Thyroid gland (tissue), 4 donors: ENCODE results near the gene MAST3. TPM values are rescaled to one million over a fixed set of nuclear protein-coding genes. Genes with fewer than 3 reads are reported as not detected.

ENCODE experiments used
- DNase-seq, 2 donors: peaks; one replicate each; pipeline ENCODE4 v3.0.0-alpha.2; 2019
- H3K27ac ChIP-seq, 3 donors: fragments of 200-600 bp; sonication (generic); 1 replicate in 2 of 3; 2 replicates in 1 of 3; pipeline ENCODE4 v1.5.1; 2016 to 2019; ENCODE audit warnings: mild to moderate bottlenecking in 1 of 3, moderate library complexity in 1 of 3
- H3K27me3 ChIP-seq: fragments of 200-600 bp; sonication (generic); one replicate; pipeline ENCODE4 v1.5.1; 2019
- H3K36me3 ChIP-seq, 2 donors: fragments of 200-600 bp; sonication (generic); one replicate each; pipeline ENCODE4 v1.5.1; 2016 to 2019
- H3K4me1 ChIP-seq, 2 donors: fragments of 200-600 bp; sonication (generic); one replicate each; pipeline ENCODE4 v1.5.1; 2017 to 2019
- H3K4me3 ChIP-seq, 3 donors: fragments of 200-600 bp; sonication (generic); replicated peaks in 1 of 3; 1 replicate in 2 of 3; 2 replicates in 1 of 3; pipeline ENCODE4 v1.5.1; 2016; ENCODE audit warnings: mild to moderate bottlenecking in 1 of 3
- H3K9me3 ChIP-seq: fragments of 200-600 bp; sonication (generic); one replicate; pipeline ENCODE4 v1.5.1; 2017
- POLR2A ChIP-seq, 2 donors: fragments of 450-650 bp; IDR thresholded peaks; one replicate each; pipeline ENCODE4 v1.6.1; 2017; ENCODE audit warnings: antibody characterized with exemption in 2 of 2, mild to moderate bottlenecking in 2 of 2, moderate library complexity in 1 of 2
- WGBS, 2 donors: methylation state at CpG; one replicate each; pipeline ENCODE4 v1.1.5; 2017; 5-methylcytosine and 5-hydroxymethylcytosine counted together
- intact Hi-C: fragments of 100-400 bp; cut with DNase I; formaldehyde crosslinking; loops from one replicate; pipeline ENCODE4 v1.15.1; 2023
- total RNA-seq, 4 donors: library from RNA; depleted of rRNA; stranded (reverse); fragments of >200 nt; gene quantifications; one replicate each; pipeline ENCODE4 v1.2.3, GENCODE V29; 2016
- TF ChIP-seq, protein P1 (sequence below), 6 experiments: fragments of 200-600 bp in 3 of 6; fragments of 450-650 bp in 3 of 6; sonication (generic) in 3 of 6; IDR thresholded peaks; one replicate each; pipeline ENCODE4 v1.5.1; 2016 to 2019; ENCODE audit warnings: antibody characterized with exemption in 6 of 6, mild to moderate bottlenecking in 2 of 6, inconsistent platforms in 1 of 6, moderate library complexity in 1 of 6

MAST3 gene
- total RNA-seq, 4 donors from 2014 or later: 4.8 to 5.6 (median 5.0) TPM

GRCh38 chr19:18117692-18118378 lies 20.3 kb downstream of the MAST3 start:
- WGBS, 2 donors: 0 to 1% methylated on average over 7 to 10 of the region's 86 CpGs
- intact Hi-C loops: loop anchor here (5.0 kb wide), 1 partner anchor 44 kb away; no protein-coding TSS in a partner anchor
- TF ChIP-seq POLR2A (IDR thresholded peaks at IDR 0.05): no peak
- TF ChIP-seq, protein P1, sequence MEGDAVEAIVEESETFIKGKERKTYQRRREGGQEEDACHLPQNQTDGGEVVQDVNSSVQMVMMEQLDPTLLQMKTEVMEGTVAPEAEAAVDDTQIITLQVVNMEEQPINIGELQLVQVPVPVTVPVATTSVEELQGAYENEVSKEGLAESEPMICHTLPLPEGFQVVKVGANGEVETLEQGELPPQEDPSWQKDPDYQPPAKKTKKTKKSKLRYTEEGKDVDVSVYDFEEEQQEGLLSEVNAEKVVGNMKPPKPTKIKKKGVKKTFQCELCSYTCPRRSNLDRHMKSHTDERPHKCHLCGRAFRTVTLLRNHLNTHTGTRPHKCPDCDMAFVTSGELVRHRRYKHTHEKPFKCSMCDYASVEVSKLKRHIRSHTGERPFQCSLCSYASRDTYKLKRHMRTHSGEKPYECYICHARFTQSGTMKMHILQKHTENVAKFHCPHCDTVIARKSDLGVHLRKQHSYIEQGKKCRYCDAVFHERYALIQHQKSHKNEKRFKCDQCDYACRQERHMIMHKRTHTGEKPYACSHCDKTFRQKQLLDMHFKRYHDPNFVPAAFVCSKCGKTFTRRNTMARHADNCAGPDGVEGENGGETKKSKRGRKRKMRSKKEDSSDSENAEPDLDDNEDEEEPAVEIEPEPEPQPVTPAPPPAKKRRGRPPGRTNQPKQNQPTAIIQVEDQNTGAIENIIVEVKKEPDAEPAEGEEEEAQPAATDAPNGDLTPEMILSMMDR (IDR thresholded peaks at IDR 0.05): no peak
- Histone ChIP-seq H3K27me3 (no peaks in the 10 kb centered on the region), H3K27ac (peak overlapping the region; percentile 25 to 66 (median 63)), H3K9me3 (no peaks in the 10 kb centered on the region), H3K4me3 (peak overlapping the region; percentile 14 to 53 (median 47)), H3K36me3 (no peaks in the 10 kb centered on the region), H3K4me1 (peaks cover 16 to 18% of the 10 kb centered on the region in 2 donors)
- DNase-seq: peak; percentile 90 to 91

- Histone ChIP-seq H3K4me1 (peaks cover 16 to 18% of the 10 kb centered on the region in 2 donors), H3K4me3 (peak overlapping the region; percentile 14 to 53 (median 47)), H3K36me3 (no peaks in the 10 kb centered on the region), H3K9me3 (no peaks in the 10 kb centered on the region), H3K27me3 (no peaks in the 10 kb centered on the region), H3K27ac (peak overlapping the region in 2 of 3 donors; percentile 63 to 66)
- 39 to 50% methylated on average over 10 to 14 of the region's 14 CpGs for WGBS, 2 donors
- intact Hi-C loops: loop anchor here (5.0 kb wide), 1 partner anchor 44 kb away; no protein-coding TSS in a partner anchor
- no peak for TF ChIP-seq POLR2A (IDR thresholded peaks at IDR 0.05)
- TF ChIP-seq, protein P1 (IDR thresholded peaks at IDR 0.05): no peak
- no peak for DNase-seq
Measured at GRCh38 chr19:18118420-18119012, 20.9 kb downstream of the MAST3 start.

DNA sequence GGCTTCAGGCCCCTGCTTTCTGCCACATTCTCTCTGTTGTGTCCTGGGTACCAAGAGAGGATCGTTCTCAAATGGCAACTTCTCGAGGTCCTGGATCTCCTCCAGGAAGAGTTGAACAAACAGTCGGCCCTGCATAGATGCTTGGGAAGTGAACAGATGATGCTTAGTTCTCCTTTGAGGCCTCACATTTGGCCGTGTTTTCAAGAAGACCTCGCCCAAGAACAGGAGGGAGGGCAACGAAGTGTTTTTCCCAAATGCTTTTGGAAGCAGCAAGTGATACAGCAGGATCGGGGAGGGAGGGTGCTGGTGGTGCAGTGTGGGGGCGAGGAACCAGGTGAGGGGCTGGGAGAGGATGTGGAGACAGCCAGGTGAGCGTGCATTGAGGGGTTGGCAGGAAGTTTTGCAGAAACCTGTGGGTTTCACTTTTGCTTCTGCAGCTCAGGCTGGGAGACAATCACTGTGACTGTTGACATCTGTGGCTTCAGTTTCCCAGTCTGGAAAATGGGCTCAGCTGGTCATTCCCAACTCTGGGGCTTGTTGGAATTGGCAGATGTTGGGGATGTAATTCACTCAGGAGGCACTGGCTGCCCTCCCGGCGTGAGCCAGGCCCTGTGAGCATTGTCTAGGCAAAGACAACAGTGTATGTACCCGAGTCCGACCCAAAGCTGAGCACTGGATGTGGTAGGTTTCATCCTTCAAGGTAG lies 21.6 kb downstream of the MAST3 start:
- intact Hi-C loops: loop anchor here (5.0 kb wide), 1 partner anchor 43 kb away; no protein-coding TSS in a partner anchor
- H3K4me3 ChIP-seq: no peak overlapping the region
- DNase-seq: peak; percentile 19 to 20

GRCh38 chr19:18119717-18120105 lies 22.1 kb downstream of the MAST3 start:
- H3K4me3 ChIP-seq: no peak overlapping the region
- 86 to 90% methylated on average over 14 of the region's 14 CpGs for WGBS, 2 donors

More for the DNA sequence above, 21.6 kb downstream of the MAST3 start:
- Histone ChIP-seq H3K27me3 (no peaks in the 10 kb centered on the region), H3K36me3 (no peaks in the 10 kb centered on the region), H3K4me1 (peaks cover 16 to 18% of the 10 kb centered on the region in 2 donors), H3K27ac (peak overlapping the region in 2 of 3 donors; percentile 23 to 31), H3K9me3 (no peaks in the 10 kb centered on the region)
- TF ChIP-seq, protein P1 (IDR thresholded peaks at IDR 0.05): no peak
- TF ChIP-seq POLR2A (IDR thresholded peaks at IDR 0.05): no peak
- 38 to 53% methylated on average over 12 to 13 of the region's 13 CpGs for WGBS, 2 donors

More at GRCh38 chr19:18119717-18120105, 22.1 kb downstream of the MAST3 start:
- TF ChIP-seq POLR2A (IDR thresholded peaks at IDR 0.05): no peak
- TF ChIP-seq, protein P1 (IDR thresholded peaks at IDR 0.05): no peak
- DNase-seq: no peak
- intact Hi-C loops: loop anchor here (5.0 kb wide), 1 partner anchor 43 kb away; no protein-coding TSS in a partner anchor
- Histone ChIP-seq H3K9me3 (no peaks in the 10 kb centered on the region), H3K4me1 (peaks cover 16 to 18% of the 10 kb centered on the region in 2 donors), H3K27me3 (no peaks in the 10 kb centered on the region), H3K27ac (no peak overlapping the region), H3K36me3 (no peaks in the 10 kb centered on the region)
